Activated naive CD4-positive, alpha-beta T cell treated with Interleukin-2 at 50 U/mL for 16 hours (primary cell): ENCODE results near the gene SYNPR.
"Not testable (repeated sequence)": the region's sequence is repeated elsewhere in the genome, so short reads cannot be mapped to it uniquely, and the experiment has no call there.

Experiments used
- DNase-seq: peaks from one replicate; pipeline ENCODE4 v3.0.0-alpha.2; 2020

The SYNPR gene

DNA sequence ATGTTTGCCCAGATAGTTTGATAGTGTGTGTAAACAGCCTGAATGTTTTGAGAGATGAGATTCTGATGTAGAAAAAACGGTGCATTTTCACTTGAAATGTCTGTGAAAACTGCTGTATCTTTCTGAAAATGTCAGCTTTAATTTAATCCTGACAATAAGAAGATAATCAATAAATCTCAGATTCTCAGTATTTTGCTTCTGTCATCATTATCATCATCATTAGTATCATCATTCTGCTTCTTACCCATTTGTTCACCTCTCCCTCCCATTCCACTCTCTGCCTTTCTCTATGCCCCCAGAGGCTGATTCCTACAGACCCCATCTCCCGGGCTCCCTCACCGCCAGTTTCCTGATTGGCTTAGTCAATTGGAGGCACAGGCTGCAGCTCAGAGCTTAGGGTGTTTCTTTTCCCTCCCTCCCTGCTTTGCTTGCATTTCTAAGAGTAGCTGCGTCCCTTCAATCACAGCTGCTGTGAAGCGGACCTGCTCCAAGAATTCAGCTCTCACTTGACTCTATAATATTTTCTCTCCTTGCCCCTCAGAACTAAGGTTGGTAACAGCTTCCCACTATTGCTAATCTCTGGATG, 366.2 kb downstream of the SYNPR start:
- no peak for DNase-seq

GRCh38 chr3:63644928-63645781, 367.0 kb downstream of the SYNPR start:
- not testable (repeated sequence) for DNase-seq

DNA sequence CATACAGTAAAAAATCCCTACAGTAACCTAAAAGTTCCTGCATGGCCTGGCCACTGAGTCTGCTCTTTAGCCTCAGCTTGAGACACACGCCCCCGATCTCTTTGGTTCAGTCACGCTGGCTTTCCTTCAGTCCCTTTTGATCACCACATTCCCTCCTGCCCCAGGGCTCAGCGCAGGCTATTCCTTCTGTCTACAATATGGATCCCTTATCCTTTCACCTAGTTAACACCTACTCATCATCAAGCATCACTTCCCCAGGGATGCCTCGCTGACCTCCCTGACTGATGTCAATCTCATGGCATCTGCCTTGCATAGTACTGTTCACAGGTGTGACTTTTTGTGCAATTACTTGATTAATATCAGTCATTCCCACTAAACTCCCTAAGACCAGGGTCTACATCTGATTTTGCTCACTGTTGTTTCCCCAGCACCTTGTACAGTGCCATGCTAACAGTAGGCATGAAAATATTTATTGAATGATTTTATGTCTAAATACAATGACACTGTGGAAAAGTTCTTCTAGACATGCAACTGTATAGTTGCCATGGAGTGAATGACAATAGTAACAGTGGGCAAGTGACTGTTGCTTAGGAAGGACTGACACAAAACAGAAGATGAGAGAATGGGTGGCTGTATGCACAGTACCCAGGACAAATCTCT, 374.1 kb downstream of the SYNPR start, which contains the start of gene SNTN:
Gene SNTN, plus strand, starts transcription at position 610 of the 660 bp plus-strand sequence. Its CDS starts 13 bp downstream, at position 623.
- DNase-seq = no peak

GRCh38 chr3:63654211-63654610, 376.1 kb downstream of the SYNPR start:
- DNase-seq = no peak

- no peak for DNase-seq
Observed at GRCh38 chr3:63654931-63655330, 376.8 kb downstream of the SYNPR start.

- no peak for DNase-seq
Observed at GRCh38 chr3:63655519-63655918, 377.4 kb downstream of the SYNPR start.

- DNase-seq = no peak
Observed at GRCh38 chr3:63656786-63657185, 378.7 kb downstream of the SYNPR start.

DNA sequence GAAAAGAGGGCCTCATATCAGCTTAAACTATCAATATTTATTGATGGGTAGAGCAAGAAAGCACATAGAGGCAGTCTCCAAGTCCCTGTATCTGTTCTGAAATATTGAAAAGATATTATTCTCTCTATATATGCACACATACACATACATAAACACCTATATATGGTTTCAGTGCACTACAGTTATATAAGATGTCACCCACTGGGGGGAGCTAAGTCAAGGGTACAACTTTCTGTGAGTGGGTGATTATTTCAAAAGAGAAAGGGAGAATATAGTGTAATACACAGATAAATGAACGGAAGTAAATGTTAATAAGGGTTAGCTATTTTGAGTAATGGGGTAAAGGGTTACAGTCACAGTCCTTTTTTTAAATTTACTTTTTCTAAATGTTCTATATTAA, 383.1 kb downstream of the SYNPR start:
- DNase-seq = no peak

DNA sequence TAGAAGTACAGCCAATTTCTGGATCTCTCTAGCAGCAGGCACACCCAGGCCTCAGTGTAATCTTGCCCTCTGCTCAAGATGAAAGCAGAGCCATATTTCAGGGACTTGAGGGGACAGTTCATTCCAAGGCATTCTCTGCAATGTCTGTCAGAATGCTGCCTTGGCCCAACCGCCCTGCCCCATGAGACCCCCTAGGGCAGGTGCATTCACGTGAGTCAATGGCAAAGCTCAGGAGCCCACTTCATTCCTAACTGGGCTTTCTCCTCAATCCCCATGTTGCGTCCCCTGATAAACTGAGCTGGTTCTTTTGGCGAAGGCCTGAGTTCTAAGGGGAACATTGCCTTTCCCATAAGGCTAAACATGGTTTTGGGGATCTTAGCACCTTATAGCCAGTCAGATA, 383.9 kb downstream of the SYNPR start:
- DNase-seq = no peak

GRCh38 chr3:63662500-63662899, 384.4 kb downstream of the SYNPR start:
- no peak for DNase-seq
